Lung (tissue), 12 donors: ENCODE data around the gene CHRND. TPM values are rescaled to one million over a fixed set of nuclear protein-coding genes. Genes with fewer than 3 reads are reported as not detected.

Source experiments
- ATAC-seq: fragments of 200-7000 bp; cut with Tn5 transposase; one replicate; pipeline ENCODE4 v1.9.1; 2020; ENCODE audit warnings: moderate number of reproducible peaks; ENCODE audit not compliant: insufficient read depth, low FRiP score
- DNase-seq, 3 donors: peaks; one replicate each; pipeline ENCODE4 v3.0.0-alpha.2; 2013 to 2017
- H3K27ac ChIP-seq, 2 donors: one replicate each; pipeline ENCODE4 v1.5.1; 2013; ENCODE audit warnings: mild to moderate bottlenecking in 2 of 2, moderate library complexity in 2 of 2, control low read depth in 1 of 2, inconsistent platforms in 1 of 2, low read depth in 1 of 2, low read length in 1 of 2
- H3K27me3 ChIP-seq, 3 donors: one replicate each; pipeline ENCODE4 v1.5.1; 2013; ENCODE audit warnings: low read length in 2 of 3; ENCODE audit not compliant: control insufficient read depth in 3 of 3, insufficient read depth in 3 of 3
- H3K36me3 ChIP-seq, 4 donors: one replicate each; pipeline ENCODE4 v1.5.1; 2013; ENCODE audit warnings: low read length in 4 of 4, mild to moderate bottlenecking in 1 of 4, moderate library complexity in 1 of 4; ENCODE audit not compliant: control insufficient read depth in 4 of 4, insufficient read depth in 4 of 4
- H3K4me1 ChIP-seq, 5 donors: one replicate each; pipeline ENCODE4 v1.5.1; 2013; ENCODE audit warnings: low read length in 5 of 5, mild to moderate bottlenecking in 2 of 5, moderate library complexity in 1 of 5; ENCODE audit not compliant: control insufficient read depth in 5 of 5, insufficient read depth in 5 of 5
- H3K4me3 ChIP-seq: one replicate; pipeline ENCODE4 v1.5.1; 2013; ENCODE audit warnings: mild to moderate bottlenecking, control low read depth, moderate library complexity
- H3K9ac ChIP-seq, 2 donors: one replicate each; pipeline ENCODE4 v1.5.1; 2013; ENCODE audit warnings: low read length in 2 of 2, control low read depth in 1 of 2; ENCODE audit not compliant: insufficient read depth in 1 of 2
- H3K9me3 ChIP-seq, 4 donors: one replicate each; pipeline ENCODE4 v1.5.1; 2013; ENCODE audit warnings: low read length in 3 of 4, mild to moderate bottlenecking in 1 of 4, moderate library complexity in 1 of 4; ENCODE audit not compliant: control insufficient read depth in 4 of 4, insufficient read depth in 3 of 4
- CTCF ChIP-seq: IDR thresholded peaks from 2 replicates; pipeline ENCODE4 v1.5.1; 2012; ENCODE audit warnings: mild to moderate bottlenecking; ENCODE audit errors: control extremely low read depth, extremely low read depth
- WGBS, 2 donors: extraction: QIAGEN DNeasy Blood & Tissue Kit; methylation state at CpG; one replicate each; pipeline ENCODE4 v1.1.7; 2013; 5-methylcytosine and 5-hydroxymethylcytosine counted together
- polyA plus RNA-seq, 2 donors: library from polyadenylated mRNA; stranded (reverse); fragments of 200-250 nt; gene quantifications; one replicate each; pipeline ENCODE4 v1.2.1, GENCODE V29; 2013
- total RNA-seq, 2 donors: library from RNA; depleted of rRNA in 1 of 2; stranded (reverse); fragments of >200 nt in 1 of 2; gene quantifications; one replicate each; pipeline ENCODE4 v1.2.1, GENCODE V29; 2014 to 2021
- donor health status: control.
- donor health status: control.
- donor health status: Bipolar disorder and iron deficiency.
- donor health status: healthy.
- donor health status: DM: yes; HTN: yes; CAD: no.

CHRND gene
- total and polyA plus RNA-seq, 4 donors = not detected

- Histone ChIP-seq H3K4me1 (peaks cover 0 to 7% (median 0%) of the 10 kb centered on the region in 5 donors), H3K9ac (no peak overlapping the region), H3K4me3 (no peak overlapping the region), H3K9me3 (peaks cover 0 to 3% (median 0%) of the 10 kb centered on the region in 4 donors), H3K27me3 (peaks cover 3 to 33% (median 9%) of the 10 kb centered on the region in 3 donors), H3K27ac (no peak overlapping the region), H3K36me3 (no peaks in the 10 kb centered on the region)
- DNase-seq (peak in 1 of 3 donors; percentile 6), ATAC-seq (no peak)
- TF ChIP-seq CTCF = no peak
- 88% methylated on average over 29 to 30 of the region's 30 CpGs for WGBS, 2 donors
Observed at GRCh38 chr2:232490221-232491138, 35.5 kb upstream of the CHRND start.

GRCh38 chr2:232491139-232491780 lies 34.7 kb upstream of the CHRND start:
- ATAC-seq (no peak), DNase-seq (peak in 1 of 3 donors; percentile 10)
- no peak overlapping the region for H3K27ac ChIP-seq
- H3K27me3 ChIP-seq = peaks cover 0 to 29% (median 6%) of the 10 kb centered on the region in 3 donors
- H3K9me3 ChIP-seq = peaks cover 0 to 3% (median 0%) of the 10 kb centered on the region in 4 donors
- no peak overlapping the region for H3K4me3 ChIP-seq
- TF ChIP-seq CTCF = no peak
- H3K36me3 ChIP-seq = no peaks in the 10 kb centered on the region
- WGBS, 2 donors = 91 to 95% methylated on average over 12 of the region's 12 CpGs
- peaks cover 0 to 4% (median 0%) of the 10 kb centered on the region in 5 donors for H3K4me1 ChIP-seq
- H3K9ac ChIP-seq = no peak overlapping the region

- ATAC-seq (no peak), DNase-seq (no peak)
- no peak overlapping the region for H3K27ac ChIP-seq
- H3K9ac ChIP-seq = no peak overlapping the region
- H3K27me3 ChIP-seq = peaks cover 0 to 24% (median 3%) of the 10 kb centered on the region in 3 donors
- no peaks in the 10 kb centered on the region for H3K36me3 ChIP-seq
- peaks cover 0 to 3% (median 0%) of the 10 kb centered on the region in 4 donors for H3K9me3 ChIP-seq
- H3K4me3 ChIP-seq = no peak overlapping the region
- H3K4me1 ChIP-seq = peaks cover 0 to 2% (median 0%) of the 10 kb centered on the region in 5 donors
- WGBS, 2 donors = 74 to 76% methylated on average over 8 of the region's 8 CpGs
- no peak for TF ChIP-seq CTCF
Observed at GRCh38 chr2:232492236-232492848, 33.6 kb upstream of the CHRND start.
